ENCODE data around the gene PDGFRB. TPM values are rescaled to one million over a fixed set of nuclear protein-coding genes. Genes with fewer than 3 reads are reported as not detected.

Gene PDGFRB
- polyA plus RNA-seq, 2 of the 4 experiments (the other 2 are of a cell fraction): 0.22 TPM

- TF ChIP-seq MAX (IDR thresholded peaks at IDR 0.05): no peak
- TF ChIP-seq HMGXB4 (CRISPR knock-in tag; IDR thresholded peaks at IDR 0.05; ENCODE audit: borderline replicate concordance): no peak
- H3K4me1 ChIP-seq: no peaks in the 10 kb centered on the region
- no peaks in the 10 kb centered on the region for H3K9me3 ChIP-seq
- ATAC-seq (no peak), DNase-seq (ENCODE audit: low read depth in 1 of 2, low spot score in 1 of 2) (no peak), FAIRE-seq (no peak)
- CTCF ChIA-PET: interaction anchor here (0.7 to 1.5 kb wide), 10 partner anchors 9 to 509 kb away, joined by 3 to 5 read pairs (median 3); no protein-coding TSS in a partner anchor
- no peak overlapping the region for H3K27ac ChIP-seq
- no peak overlapping the region for H3K4me2 ChIP-seq
- 46% methylated on average over 8 of the region's 16 CpGs for WGBS (ENCODE audit: missing lambda C conversion rate)
- H3K4me3 ChIP-seq: no peak overlapping the region
- POLR2A ChIA-PET: no interaction called here
Observed at GRCh38 chr5:150190503-150190979, 34.9 kb upstream of the PDGFRB start.

DNA sequence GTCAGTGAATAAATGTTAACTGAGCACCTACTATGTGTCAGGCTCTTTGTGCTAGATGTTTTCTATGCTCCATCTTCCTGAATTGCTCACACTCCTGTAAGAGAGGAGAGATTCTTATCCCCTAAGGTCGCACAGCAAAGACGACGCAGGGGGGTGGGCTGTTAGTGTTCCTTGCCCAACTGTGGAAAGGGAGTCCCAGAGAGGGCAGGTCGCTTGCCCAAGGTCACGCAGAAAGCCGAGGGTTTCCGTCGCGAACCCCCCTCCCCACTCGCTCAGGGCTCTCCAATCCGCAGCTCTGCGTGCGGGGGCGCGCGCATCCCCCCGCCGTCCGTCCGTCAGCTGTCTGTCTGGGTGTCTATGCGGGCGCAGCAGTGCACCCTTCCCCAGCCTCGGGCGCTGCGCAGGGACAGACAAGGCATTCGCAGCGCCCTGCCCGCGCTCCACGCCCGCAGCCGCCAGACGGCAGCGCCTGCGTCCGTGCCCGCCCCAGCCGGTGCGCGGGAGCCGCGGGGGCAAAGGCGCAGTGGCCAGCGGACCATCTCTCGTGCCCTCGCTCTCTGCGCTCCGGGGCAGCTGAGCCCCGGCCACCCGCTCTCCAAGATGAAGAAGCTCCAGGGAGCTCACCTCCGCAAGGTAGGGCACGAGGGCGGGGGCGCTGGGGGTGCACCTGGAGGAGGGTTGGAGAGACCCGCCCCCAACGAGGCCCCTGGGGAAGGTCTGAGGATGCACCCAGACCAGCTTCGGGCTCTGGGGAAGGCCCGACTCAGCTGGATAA is 34.3 kb upstream of the PDGFRB start, which contains the start of gene SLC6A7:
Gene SLC6A7, plus strand, starts transcription at position 335 of the 775 bp plus-strand sequence. Its CDS starts 266 bp downstream, at position 601.
- Histone ChIP-seq H3K4me3 (no peak within 1 kb of the TSS), H3K27ac (no peak within 1 kb of the TSS), H3K4me1 (no peaks in the 10 kb centered on the region), H3K9me3 (no peaks in the 10 kb centered on the region), H3K4me2 (peak within 1 kb of the TSS; percentile 37; the same call in 1 of the 3 replicates)
- TF ChIP-seq TFCP2L1 (CRISPR knock-in tag; IDR thresholded peaks at IDR 0.05) (no peak), FOXS1 (CRISPR knock-in tag; IDR thresholded peaks at IDR 0.05) (no peak), HMGXB4 (CRISPR knock-in tag; IDR thresholded peaks at IDR 0.05; ENCODE audit: borderline replicate concordance) (no peak), NR3C1 (IDR thresholded peaks at IDR 0.05) (no peak), ZSCAN20 (CRISPR knock-in tag; IDR thresholded peaks at IDR 0.05) (no peak), MYC (IDR thresholded peaks at IDR 0.05; ENCODE audit: borderline replicate concordance, low read length) (no peak), ELK1 (IDR thresholded peaks at IDR 0.05; ENCODE audit: low read depth, low read length) (no peak), NPAS2 (CRISPR knock-in tag; IDR thresholded peaks at IDR 0.05; ENCODE audit: borderline replicate concordance) (no peak), EP300 (IDR thresholded peaks at IDR 0.05) (no peak), ESRRA (IDR thresholded peaks at IDR 0.05; ENCODE audit: borderline replicate concordance, low read length) (no peak), GATA3 (IDR thresholded peaks at IDR 0.05; ENCODE audit: borderline replicate concordance) (no peak)
- TF ChIP-seq, protein P1, sequence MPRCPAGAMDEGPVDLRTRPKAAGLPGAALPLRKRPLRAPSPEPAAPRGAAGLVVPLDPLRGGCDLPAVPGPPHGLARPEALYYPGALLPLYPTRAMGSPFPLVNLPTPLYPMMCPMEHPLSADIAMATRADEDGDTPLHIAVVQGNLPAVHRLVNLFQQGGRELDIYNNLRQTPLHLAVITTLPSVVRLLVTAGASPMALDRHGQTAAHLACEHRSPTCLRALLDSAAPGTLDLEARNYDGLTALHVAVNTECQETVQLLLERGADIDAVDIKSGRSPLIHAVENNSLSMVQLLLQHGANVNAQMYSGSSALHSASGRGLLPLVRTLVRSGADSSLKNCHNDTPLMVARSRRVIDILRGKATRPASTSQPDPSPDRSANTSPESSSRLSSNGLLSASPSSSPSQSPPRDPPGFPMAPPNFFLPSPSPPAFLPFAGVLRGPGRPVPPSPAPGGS (IDR thresholded peaks at IDR 0.05): no peak
- TF ChIP-seq, protein P2, sequence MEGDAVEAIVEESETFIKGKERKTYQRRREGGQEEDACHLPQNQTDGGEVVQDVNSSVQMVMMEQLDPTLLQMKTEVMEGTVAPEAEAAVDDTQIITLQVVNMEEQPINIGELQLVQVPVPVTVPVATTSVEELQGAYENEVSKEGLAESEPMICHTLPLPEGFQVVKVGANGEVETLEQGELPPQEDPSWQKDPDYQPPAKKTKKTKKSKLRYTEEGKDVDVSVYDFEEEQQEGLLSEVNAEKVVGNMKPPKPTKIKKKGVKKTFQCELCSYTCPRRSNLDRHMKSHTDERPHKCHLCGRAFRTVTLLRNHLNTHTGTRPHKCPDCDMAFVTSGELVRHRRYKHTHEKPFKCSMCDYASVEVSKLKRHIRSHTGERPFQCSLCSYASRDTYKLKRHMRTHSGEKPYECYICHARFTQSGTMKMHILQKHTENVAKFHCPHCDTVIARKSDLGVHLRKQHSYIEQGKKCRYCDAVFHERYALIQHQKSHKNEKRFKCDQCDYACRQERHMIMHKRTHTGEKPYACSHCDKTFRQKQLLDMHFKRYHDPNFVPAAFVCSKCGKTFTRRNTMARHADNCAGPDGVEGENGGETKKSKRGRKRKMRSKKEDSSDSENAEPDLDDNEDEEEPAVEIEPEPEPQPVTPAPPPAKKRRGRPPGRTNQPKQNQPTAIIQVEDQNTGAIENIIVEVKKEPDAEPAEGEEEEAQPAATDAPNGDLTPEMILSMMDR (IDR thresholded peaks at IDR 0.05): no peak
- POLR2A ChIA-PET: no interaction called here
- no peak for DNase-seq (ENCODE audit: low read depth in 1 of 2, low spot score in 1 of 2)
- ATAC-seq: no peak
- 39% methylated on average over 16 of the region's 58 CpGs for WGBS (ENCODE audit: missing lambda C conversion rate)
- CTCF ChIA-PET: interaction anchor here (0.7 to 3.6 kb wide), 10 partner anchors 9 to 510 kb away, joined by 3 to 13 read pairs (median 4); no protein-coding TSS in a partner anchor
- FAIRE-seq: no peak

Data from A549 (cell line).